ENCODE measurements around the gene ATP5MC2.
A peak's percentile ranks its signal among the peaks of the same experiment; 100 is the strongest.
"Not testable (repeated sequence)": the region's sequence is repeated elsewhere in the genome, so short reads cannot be mapped to it uniquely, and the experiment has no call there.

Gene ATP5MC2

DNA sequence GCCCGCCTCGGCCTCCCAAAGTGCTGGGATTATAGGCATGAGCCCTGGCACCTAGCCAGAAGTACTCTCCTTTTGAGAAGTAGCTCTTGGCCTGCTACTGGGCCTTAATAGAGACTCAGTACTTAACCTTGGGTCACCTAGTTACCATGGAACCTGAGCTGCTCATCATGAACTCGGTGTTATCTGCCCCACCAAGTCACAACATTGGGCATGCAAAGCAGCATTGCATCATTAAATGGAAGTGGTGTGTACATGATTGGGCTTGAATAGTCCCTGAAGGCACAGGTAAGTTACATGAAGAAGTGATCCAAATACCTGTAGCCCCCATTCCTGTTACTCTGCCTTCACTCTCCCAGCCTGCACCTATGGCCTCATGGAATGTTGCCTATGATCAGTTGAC, 31.8 kb downstream of the ATP5MC2 start:
- no peak for DNase-seq

GRCh38 chr12:53643232-53643979, 32.5 kb downstream of the ATP5MC2 start:
- DNase-seq = no peak

DNA sequence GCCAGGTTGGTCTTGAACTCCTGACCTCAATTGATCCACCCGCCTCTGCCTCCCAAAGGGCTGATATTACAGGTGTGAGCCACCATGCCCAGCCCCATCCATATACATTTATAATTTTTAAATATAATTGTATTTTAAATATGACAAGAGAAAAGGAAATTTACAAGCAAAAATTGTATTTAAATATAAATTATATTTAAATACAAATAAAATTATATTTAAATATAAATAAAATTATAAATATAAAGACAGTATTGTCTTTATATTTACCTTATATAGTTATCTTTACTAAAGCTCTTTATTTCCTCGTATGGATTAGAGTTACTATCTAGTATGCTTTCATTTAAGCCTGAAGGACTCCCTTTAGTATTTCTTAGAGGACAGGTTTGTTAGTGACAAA, 37.8 kb downstream of the ATP5MC2 start:
- no peak for DNase-seq

DNA sequence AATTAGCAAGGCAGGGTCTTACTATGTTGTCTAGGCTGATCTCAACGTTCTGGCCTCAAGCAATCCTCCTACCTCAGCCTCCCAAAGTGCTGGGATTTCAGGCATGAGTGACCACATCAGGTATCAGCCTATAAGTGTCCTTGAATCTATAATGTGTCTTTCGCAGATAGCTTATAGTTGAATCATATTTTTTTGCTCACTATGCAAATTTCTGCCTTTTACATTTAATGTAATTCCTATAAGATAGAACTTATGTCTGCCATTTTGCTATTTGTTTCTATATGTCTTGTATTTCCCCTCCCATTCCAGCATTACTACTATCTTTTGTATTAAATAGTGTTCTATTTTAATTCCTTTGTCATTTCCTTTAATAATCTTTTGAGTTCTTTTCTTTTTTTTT, 39.2 kb downstream of the ATP5MC2 start:
- DNase-seq = no peak

GRCh38 chr12:53635708-53636107, 40.2 kb downstream of the ATP5MC2 start:
- not testable (repeated sequence) for DNase-seq

GRCh38 chr12:53631721-53632120, 44.2 kb downstream of the ATP5MC2 start:
- DNase-seq = no peak

GRCh38 chr12:53627919-53628318, 48.0 kb downstream of the ATP5MC2 start:
- DNase-seq = no peak

- DNase-seq = peak; percentile 32
Measured at GRCh38 chr12:53626702-53627169, 49.1 kb downstream of the ATP5MC2 start.

DNA sequence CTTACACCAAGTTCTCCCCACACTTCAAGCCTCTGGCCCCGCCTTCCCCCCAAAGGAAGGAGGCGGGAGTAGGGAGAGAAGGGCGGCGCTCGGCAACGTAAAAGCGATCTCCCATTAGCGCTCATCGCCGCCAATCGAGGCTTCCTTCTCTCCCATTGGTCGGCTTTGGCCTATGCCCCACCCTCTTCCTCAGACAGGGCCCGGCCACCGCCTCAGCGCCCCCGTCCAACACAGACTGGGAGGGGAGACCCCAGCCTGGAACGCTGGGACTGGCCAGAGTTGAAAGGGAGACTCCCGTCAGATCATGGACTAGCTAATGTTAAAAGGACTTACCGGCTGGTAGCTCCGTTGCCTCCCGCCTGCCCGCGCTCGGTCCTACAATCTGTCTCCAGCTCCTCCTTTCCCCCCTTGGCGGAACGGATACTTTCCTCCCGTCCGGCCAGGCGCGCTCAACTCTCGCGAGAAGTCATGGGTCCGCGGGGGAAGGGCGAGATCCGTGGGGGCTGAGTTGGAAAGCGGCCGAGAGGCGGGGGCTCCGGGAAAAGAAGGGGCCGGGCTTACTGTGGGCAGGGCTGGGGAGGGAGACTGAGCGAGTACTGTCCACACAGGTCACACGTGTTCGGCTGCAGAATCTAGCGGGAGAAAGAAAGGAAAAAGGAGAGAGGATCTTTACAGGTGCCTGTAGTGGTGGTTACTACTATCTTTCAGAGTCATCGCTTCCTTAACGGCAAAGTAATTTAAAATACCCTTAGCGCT, 49.8 kb downstream of the ATP5MC2 start, which contains the start of gene ATF7:
Gene ATF7, minus strand, starts transcription at position 437 of the 756 bp plus-strand sequence. CDS start 25,382 bp downstream, outside the sequence.
- DNase-seq = peak; percentile 93

DNA sequence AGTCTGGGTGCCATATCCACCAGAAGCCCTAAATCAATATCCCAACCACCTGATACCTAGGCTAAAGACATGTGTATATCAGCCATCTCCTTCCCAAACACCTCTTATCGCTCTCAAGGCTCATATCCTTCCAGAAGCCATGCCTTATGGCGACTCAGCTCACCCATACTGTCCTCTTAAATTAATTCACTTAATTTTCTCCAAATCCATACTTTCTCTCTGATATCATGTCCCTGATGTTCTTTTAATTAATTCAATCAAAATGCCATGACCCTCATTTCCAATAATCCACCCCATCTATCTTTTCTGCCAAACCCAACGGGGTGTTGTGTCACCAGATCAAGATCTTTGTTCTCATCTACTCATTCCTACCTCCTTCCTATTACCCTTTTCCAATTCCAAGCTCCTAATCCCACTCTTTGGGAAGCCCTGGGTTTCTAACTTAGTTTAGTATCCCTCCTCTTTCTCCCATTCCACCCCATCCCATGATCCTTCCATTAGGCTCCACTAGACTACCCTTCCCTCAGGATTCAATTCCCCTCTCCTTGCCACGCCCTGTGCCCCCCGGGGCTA, 50.4 kb downstream of the ATP5MC2 start:
- no peak for DNase-seq

GRCh38 chr12:53624956-53625355, 50.9 kb downstream of the ATP5MC2 start:
- DNase-seq = no peak

GRCh38 chr12:53624458-53624857, 51.4 kb downstream of the ATP5MC2 start:
- DNase-seq = no peak

GRCh38 chr12:53623548-53624385, 52.1 kb downstream of the ATP5MC2 start:
- DNase-seq = no peak

GRCh38 chr12:53622724-53623123, 53.2 kb downstream of the ATP5MC2 start:
- no peak for DNase-seq

- peak; percentile 29 for DNase-seq
Measured at GRCh38 chr12:53618275-53618674, 57.6 kb downstream of the ATP5MC2 start.

DNA sequence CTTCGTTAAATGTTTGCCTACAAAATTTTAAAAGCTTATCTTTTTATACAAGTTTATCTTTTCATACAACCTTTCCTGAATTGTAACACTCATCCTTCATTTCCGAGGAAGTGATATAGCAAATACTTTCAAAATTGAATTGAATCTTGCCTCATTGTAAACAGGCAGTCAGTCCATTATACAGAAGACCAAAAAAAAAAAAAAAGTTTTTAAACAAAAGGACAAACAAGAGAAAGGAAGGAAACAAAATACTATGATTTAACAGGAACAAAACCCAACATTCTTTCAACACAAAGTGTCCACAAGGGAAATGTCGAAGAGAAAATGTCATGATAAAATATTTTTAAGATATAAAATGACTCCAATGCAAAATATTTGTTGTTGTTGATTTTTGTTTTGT, 58.2 kb downstream of the ATP5MC2 start:
- DNase-seq = no peak

- no peak for DNase-seq
Measured at GRCh38 chr12:53616950-53617349, 58.9 kb downstream of the ATP5MC2 start.
